Measurements from ENCODE around the gene BBS1.
"Not testable (repeated sequence)": the region's sequence is repeated elsewhere in the genome, so short reads cannot be mapped to it uniquely, and the experiment has no call there.

Gene BBS1

DNA sequence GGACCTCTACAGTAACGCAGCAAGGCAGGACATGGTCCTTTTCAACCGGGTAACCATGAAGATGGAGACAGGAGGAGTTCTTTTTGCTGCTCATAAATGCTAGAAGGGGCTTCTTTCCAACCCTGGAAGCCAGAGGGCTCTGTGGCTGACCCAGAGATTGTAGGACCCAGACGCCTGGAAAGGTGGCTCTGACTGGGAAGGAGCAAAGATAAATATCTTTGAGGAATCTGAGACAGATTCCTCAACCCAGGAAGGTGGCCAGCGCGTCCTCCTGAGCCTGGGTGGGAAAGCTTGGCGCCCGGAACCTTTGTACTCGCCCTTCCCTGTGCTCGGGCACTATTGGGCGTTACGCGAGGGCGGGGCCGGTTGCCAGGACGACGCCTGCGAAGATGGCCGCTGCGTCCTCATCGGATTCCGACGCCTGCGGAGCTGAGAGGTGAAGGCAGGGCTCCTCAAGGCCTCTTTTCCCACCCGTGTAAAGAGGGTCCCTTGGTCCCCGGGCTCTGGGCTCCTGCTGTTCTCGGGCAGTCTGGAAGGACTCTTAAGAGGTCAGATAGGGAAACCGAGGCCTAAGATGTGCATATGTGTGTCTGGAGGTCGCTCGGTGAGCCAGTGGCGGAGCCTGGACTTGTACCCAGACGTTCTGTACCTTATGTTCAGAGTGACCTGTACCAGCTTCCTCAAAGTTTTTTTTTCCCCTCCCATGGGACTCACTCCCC is at the start of gene BBS1:
Gene BBS1, plus strand, starts transcription at position 365 of the 719 bp plus-strand sequence. Its CDS starts 25 bp downstream, at position 390.
- peak; percentile 94 for DNase-seq

DNA sequence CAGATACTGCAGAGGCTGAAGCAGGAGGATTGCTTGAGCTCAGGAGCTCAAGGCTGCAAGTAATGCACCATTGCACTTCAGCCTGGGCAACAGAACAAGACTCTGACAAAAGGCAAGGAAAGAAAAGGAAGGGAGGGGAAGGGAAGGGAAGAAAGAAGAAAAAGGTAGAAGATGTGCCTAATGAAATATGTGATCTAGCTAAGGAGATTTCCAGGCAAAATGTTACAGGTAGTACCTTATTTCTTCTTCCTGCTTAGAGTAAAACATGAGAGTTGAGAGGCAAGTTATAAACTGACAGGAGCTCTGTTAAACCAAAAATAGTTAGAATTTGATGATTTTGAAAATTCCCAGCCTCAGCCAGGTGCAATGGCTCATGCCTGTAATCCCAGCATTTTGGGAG is 48.4 kb upstream of the BBS1 start:
- DNase-seq, result no peak

DNA sequence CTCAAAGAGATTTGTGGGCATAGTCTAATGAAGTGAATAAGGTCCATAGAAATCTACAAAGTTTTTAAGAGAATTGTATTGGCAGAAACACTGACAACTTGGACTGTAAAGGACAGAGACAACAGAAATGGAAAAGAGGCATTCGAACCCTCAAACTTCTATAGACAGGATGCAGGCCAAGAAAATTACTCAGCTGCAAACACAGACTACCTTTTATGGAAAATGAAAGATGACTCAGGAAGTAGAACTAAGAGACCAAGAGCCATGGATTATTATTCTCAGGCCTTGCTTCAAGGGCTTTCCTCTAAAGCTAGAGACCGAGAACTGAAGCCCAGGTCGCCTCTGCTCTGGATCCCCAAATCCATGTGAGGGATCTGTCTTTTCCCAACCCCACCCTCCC is 47.5 kb upstream of the BBS1 start:
- DNase-seq, result no peak

DNA sequence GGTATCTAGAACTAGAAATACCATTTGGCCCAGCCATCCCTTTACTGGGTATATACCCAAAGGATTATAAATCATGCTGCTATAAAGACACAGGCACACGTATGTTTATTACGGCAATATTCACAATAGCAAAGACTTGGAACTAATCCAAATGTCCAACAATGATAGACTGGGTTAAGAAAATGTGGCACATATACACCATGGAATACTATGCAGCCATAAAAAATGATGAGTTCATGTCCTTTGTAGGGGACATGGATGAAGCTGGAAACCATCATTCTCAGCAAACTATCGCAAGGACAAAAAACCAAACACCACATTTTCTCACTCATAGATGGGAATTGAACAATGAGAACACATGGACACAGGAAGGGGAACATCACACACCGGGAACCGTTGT is 46.3 kb upstream of the BBS1 start:
- not testable (repeated sequence) for DNase-seq

DNA sequence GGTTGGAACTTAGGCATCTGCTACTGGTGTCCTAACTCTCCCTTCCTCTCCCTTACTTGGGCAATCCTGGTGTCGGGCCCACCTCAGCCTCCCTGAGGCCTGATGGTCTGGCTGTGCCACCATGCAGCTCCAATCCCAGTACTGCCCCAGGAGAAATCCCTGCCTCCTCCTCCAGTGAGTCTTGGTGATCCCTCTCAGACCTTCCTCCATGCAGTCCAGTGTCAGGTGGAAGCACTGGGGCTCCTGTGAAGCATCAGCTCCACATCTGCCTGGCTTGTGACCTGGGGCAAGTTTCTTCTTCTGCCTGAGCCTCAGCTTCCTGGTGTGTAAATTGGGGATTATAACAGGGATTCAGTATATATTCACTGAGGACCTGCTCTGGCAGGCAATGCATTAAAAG is 45.5 kb upstream of the BBS1 start:
- DNase-seq, result no peak

DNA sequence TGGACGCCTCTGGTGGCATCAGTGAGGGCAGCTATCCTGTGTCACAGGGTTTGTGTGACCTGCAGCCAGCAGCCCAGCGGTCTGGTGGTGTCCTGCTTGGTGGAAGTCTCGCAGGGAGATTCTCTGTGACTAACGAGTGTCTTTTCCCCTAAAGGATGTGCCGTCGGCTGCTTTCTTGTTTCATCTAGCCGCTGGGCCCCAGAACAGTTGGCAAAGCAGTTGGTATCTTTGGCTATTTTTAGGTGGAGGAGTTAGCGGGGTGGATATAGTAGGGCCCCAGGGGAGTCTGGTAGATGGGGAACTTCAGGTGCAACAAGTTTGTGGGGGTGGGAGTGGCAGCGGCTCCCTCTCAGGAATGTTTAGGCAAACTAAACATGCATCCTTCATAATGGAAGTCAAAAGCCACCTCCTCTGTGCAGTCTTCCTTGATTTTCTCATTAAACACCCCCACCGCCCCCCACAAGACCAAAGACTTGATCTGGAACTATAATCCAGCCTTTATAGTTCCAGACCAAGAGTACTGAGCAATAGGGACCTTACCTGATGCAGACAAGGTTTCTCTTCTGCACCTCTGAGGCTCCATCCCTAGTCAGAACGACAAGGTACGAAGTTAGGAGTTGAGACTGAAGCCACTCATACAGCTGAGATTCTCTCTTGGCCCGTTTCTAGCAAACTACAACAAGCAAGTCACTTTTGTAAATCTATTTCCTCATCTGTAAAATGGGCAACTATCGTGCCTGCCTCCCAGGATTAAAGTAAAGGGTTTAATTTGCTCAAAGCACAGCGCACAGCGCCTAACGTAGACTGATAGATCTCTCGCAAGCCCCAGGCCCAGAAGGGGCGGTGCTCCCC is 44.8 kb upstream of the BBS1 start:
- no peak for DNase-seq

DNA sequence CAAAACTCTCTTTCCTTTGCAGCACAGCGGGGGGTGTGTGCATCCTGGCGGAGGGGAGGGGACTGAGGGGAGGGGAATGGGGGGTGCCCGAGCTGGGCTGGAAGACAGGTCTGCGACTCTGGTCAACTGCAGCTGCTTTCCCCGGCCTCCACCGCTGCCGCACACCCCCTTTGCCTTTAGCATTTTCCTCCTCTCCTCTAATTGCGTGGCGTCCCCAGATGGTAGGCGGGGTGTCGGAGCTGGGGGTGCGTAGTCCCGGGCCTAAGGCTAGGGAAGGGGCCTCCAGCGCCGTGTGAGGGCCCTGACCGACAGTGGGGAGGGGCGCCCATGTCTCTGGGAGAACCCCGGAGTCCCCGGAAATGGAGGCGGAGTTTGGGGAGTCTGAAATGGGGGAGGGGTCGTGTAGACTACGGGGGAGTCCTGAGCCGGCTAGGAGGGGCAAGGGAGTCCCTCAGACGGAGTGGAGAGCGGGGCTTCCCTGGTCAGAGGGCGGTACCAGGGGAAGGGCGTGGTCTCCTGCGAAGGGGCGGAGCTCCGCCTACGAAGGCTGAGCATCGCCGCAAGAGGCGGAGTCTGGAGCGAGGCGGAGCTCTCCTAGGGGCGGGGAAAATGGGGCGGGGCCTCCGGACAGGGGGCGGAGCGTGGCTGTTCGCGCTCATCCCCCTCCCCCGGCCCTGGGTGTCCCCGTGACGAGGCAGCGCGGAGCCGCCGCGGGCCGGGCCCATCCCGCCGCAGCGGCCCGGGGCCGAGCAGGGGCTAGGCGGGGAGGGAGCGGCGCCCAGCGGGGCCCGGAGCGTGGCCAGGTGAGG is 44.0 kb upstream of the BBS1 start, which contains the start of gene PELI3:
Gene PELI3, plus strand, starts transcription at position 681 of the 809 bp plus-strand sequence. CDS start 1,224 bp downstream, outside the sequence.
- DNase-seq, result peak; percentile 98

DNA sequence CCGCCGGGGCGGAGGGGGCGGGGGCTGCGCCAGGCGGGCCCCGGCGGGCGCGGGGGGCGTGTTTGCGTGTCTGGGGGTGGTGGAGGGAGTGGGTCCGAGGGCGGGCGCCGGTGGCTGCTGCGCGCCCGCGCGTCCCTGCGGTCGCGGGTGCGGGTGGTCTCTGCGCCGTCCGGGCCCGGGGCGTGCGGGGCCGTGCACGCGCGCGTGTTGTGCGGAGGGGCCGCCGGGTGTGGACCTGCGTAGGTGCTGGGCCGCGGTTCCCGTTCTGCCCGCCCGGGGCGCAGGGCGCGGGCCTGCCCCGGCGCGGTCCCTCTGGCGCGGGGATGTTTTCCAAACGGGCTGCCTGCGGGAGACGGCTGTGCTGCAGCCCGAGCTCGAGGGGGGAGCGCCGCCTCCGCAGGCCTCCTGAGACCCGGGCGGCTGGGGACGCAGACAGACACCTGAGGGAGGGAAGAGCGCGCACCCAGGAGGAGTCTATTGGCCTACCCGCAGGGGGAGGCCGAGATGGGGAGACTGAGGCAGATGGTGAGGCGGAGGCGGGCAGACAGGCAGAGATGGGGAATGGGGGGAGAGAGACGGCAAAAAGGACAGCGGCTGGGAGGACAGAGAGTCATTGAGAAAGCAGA is 43.3 kb upstream of the BBS1 start:
- peak; percentile 66 for DNase-seq

DNA sequence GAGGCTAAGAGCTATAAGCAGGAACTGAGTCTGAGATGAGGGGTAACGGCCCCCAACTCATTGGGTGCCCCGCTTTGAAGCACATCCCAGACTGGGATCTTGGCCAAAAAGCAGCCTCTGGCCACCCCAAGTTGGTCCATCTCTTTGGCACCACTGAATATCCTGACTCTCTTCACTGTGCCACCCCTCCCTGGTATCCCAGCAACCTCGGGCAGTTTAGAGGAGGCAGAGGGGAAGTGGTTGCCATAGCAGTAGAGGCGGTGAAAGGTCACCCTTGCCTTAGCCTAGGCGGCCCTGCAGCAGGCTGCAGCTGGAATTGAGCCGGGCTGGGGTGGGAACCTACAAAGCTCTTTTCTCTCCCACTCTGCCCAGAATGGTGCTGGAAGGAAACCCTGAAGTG is 42.7 kb upstream of the BBS1 start:
- DNase-seq, result peak; percentile 70

DNA sequence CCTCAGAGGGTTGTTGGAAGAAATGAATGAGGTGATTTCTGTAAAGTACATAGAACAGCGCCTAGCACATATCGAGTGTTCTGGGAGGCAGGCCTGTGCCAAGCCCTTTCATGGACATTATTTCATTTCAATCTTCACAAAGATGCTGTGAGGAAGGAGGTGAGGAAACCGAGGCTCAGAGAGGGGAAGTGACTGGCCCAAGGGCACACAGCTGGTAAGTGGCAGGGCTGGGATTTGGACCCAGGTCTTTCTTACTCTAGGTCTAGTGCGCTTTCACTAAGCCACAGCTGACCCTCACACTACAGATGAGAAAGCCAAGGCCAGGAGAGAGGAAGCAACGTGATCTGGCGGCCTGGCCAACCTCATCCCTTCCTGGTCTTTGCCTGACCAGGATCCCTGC is 41.7 kb upstream of the BBS1 start:
- DNase-seq, result no peak

DNA sequence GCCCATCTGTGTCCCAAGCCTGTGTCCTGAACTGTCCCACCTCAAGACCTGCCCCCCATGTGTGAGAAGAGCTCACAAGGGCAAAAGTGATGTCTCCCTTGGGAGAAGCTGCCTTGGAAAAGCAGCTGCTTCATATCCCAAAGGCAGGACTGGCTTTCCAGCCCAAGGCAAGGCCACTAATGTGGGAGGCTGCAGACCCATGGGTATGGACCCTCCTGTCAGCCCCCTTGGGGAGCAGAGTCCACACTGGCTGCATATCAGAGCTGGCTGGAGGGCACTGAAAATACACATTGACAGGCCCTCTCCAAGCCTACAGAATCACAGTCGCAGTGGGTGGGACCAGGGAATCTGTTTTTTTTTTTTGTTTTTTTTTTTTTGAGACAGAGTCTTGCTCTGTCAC is 41.0 kb upstream of the BBS1 start:
- DNase-seq, result no peak

DNA sequence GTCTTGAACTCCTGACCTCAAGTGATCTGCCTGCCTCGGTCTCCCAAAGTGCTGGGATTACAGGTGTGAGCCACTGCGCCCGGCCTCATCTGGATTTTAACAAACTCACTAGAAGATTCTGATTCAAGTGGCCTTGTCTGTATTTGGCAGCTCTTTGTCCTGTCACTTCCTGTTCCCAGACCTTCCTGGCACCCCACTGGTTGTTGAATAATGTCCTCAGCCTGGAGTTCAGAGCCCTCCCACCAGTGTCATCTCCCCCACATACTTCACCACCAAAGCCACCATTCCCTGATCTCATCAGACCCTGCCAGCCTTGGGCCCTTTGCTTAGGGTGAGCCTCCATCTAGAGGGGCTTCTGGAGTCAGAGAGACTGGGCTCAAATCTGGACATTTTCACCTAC is 40.4 kb upstream of the BBS1 start:
- DNase-seq, result no peak

DNA sequence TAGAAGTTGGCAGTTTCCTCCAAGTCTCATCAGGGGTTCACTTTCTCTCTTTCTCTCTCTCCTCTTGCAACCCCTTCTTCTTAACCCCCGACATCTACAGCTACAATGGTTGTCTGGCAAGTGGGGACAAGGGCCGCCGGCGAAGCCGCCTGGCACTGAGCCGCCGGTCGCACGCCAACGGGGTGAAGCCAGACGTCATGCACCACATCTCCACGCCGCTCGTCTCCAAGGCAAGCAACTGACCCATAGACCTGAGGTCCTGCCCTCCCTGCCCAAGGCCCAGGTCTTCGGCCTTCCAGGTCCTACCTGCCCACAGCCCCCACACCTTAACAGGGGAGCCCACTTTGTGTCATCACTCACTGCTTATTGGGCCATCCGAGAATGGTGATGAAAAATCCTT is 39.3 kb upstream of the BBS1 start:
- DNase-seq, result no peak

DNA sequence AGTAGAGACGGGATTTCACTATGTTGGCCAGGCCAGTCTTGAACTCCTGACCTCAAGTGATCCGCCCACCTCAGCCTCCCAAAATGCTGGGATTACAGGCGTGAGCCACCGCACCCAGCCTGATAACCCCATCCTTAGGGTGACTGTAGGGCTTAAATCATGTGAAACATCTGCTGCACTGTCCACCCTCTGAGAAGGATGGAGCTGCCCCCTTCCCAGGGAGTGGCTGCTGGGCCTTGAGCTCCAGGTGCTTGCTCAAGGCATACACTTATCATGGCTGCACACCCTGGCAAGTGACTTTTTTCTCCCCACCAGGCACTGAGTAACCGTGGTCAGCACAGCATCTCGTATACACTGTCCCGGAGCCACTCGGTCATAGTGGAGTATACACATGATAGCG is 38.4 kb upstream of the BBS1 start:
- DNase-seq, result no peak

DNA sequence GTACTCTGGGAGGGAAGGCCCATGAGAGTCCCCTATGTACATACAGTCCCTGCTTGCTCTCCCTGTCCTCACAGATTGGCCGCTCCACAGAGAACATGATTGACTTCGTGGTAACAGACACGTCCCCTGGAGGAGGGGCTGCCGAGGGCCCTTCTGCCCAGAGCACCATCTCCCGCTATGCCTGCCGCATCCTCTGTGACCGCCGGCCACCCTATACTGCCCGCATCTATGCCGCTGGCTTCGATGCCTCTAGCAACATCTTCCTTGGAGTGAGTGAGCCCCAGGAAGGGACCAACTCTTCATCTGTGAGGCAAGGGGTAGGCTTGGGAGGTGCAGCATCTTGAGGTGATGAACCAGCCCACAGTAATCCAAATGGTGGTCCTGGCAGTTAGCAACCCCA is 37.3 kb upstream of the BBS1 start:
- DNase-seq, result no peak

DNA sequence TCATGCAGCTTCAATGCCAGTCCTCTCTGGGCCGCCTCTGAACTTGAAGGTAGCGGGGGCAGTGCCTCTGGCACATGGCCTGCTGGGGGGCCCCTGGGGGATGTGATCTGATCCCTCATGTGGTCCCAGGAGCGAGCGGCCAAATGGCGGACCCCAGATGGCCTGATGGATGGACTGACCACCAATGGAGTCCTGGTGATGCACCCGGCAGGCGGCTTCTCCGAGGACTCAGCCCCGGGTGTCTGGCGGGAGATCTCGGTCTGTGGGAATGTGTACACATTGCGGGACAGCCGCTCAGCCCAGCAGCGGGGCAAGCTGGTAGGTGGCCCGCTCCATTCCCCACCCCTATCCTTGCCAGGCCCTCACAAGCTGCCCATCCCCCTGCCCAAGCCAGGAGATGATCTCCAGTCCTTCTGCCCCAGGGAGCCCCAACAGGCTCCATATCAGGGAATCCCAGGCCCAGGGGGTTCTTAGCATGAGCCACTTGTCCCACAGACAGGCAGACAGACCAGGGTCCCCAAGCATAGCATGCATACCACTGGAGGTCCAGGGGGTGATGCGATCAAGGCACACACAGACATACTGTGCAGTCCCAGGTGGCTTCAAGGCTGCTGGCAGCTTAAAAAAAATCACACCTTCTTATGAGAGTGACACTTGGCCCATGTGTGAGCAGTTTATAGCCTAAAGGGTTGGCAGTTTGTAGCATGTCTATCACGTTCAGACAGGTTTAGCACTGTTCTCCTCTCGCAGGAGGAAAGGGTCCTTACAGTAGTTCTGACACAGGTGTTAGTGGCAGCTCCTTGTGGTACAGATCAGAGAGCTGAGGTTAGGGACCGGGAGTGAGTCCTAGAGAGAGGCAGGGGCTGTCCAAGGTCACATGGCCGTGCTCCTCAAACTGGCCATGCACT is 36.6 kb upstream of the BBS1 start:
- DNase-seq, result no peak

DNA sequence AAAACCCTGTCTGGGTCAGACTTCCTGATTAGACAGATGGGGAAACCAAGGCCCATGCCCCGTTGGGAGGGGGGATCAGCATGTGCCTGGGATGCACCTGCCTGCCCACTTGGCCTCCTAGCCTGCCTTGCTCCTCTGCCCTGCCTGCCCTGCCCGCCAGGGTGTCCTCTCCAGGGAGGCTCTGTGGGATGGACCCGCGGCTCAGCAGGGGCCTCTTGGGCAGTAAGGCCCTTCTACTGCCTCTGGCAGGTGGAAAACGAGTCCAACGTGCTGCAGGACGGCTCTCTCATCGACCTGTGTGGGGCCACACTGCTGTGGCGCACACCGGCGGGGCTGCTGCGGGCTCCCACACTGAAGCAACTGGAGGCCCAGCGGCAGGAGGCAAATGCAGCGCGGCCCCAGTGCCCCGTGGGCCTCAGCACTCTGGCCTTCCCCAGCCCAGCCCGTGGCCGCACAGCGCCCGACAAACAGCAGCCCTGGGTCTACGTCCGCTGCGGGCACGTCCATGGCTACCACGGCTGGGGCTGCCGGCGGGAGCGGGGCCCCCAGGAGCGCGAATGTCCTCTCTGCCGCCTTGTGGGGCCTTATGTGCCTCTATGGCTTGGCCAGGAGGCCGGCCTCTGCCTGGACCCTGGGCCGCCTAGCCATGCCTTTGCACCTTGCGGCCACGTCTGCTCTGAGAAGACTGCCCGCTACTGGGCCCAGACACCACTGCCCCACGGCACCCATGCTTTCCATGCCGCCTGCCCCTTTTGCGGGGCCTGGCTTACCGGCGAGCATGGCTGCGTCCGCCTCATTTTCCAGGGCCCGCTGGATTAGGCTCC is 34.9 kb upstream of the BBS1 start:
- no peak for DNase-seq

DNA sequence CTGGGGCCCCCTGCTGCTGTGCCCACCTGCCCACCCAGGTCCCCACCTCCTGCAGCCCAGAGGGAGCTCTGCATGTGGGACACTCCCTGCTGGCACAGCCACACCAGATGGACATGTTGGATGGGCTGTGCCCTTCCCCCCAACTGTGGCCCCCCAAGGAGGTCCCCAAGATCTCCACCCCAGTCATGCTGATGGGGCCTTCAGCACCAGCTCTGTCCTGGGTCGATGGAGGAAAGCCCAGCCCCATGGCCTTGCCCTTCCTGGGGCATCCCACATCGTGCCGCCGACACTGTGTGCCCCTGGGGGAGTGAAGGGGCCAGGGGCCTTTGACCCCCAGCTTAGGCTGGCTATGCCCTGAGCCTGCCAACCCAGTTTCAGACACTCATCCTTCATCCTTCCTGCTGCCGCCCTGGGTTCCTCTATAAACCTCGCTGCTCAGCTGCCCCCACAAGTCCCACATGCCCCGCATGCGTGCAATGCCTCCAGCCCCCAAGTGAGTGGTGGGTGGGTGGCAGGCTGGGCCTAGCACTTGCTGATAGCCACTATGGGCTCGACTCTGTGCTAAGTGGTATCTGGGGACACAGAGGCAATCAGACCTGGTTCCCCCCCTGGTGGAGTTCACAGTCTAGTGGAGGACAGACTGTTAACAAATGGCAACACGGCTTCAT is 34.1 kb upstream of the BBS1 start:
- DNase-seq, result no peak

DNA sequence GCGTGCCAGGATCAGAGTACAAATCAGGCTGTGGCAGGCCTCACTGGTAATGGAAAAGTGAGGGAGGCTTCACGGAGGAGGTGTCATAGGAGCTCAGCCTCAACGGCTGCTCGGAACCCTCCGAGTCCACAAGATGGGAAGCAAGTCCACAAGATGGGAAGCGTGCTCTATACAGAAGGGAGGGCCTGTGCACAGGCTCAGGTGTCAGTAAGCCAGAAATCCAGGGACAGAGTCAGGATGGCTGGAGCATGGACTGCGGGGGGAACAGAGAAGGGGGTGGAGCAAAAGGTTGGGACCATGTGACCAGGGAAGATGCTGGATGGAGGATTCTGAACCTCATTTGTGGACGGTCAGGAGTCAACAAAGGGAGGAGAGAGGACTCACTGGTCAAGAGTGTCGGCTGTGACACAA is 33.6 kb upstream of the BBS1 start:
- no peak for DNase-seq
